Measurements from ENCODE around the gene DHX57.

The DHX57 gene

DNA sequence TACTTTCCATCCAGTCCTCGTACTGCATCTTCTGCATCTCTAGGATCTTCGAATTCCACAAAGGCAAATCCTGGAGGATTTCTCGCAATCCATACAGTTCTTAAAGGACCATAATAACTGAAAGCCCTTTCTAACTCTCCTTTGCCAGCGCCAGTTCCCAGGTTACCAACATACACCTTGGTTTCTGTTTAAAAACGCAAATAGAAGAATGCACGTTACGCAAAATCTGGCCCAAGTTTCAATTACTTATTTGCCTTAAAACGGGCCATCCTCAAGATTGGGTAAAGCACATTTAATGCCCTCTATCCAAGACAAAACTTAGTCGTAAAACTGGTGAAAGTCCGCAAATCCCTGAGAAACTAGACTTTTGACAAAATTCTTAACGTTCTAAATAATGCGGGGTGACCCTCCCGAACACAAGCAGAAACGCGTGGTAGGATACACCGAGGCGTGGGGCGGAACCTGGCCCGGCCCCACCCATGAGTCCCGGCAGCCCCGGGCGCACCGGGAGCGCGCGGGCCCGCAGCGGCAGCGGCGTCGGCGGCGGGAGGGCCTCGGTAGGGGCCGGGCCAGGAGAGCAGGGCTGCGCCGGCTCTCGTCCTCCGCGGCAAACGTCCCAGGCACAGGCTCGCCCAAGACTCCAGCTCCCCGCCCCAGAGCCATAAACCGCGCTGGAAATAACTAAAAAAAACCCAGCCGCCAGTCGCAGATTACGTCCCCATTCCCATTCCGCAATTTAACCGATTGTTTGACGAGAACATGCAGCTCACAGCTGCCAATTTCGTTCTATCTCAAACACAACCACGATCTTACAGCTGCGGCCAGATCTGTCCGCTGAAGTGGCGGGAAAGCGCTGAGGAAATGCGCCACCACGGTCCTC, 125.5 kb downstream of the DHX57 start:
- DNase-seq = peak; percentile 61

DNA sequence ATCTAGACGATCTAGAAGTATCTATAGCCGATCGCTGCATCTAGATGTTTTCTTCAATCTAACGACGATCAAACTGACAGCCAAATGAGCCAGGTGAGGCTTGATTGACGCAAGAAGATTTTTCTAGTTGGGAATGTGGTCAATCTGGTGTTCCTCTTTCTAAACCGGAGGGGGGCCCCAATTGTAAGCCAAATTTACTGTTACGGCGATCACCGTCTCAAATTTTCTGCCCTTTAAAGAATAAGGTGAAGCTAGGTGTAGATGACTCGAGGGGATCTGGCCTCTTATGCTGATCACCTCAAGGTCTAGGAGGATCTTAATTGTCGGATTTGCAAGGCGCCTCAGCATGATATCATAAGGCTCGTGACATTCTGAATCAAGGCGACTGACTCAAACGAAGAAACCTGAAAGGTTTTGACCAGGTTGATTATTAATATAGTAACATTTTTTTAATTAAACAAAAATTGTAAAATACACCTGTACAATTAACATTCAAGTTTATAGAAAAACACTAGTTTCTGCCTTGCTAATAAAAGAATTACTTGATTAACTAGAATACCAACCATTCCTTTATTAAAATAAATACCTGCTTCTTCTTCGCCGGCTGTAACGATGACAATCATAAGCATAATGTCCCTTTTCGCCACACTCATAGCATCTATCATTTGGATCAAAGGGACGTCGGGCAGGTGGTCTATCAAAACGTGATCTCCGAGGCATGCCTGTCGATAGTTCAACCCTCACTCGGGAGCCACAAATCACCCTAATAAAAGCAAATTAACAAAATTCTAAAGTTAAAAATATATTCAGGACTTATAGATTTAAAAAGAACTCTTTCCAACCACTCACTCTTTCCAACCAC, 126.6 kb downstream of the DHX57 start:
- no peak for DNase-seq

DNA sequence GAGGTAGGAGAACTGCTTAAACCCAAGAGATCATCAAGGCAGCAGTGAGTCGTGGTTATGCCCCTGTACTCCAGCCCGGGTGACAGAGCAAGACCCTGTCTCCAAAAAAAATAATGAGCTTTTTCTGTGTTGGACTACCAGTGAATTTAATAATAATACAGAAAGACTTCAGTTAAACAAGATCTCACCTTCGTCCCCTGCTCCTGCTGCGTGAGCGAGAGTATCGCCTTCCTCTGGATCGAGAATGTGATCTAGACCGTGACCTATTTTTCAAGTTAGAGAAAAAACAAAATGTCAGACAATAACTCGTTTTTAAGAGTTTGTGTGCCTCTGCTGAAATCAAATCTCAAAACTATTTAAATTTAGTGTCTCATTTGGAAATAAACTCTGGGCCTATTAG, 127.3 kb downstream of the DHX57 start:
- no peak for DNase-seq

- no peak for DNase-seq
These were observed 127.9 kb downstream of the DHX57 start for GRCh38 chr2:38747819-38748218.

All from hematopoietic multipotent progenitor cell treated with erythropoietin and hydrocortisone succinate and interleukin-3 and kit ligand, for 8 days (in vitro differentiated cells).